ENCODE measurements around the gene CYGB. TPM values are rescaled to one million over a fixed set of nuclear protein-coding genes. Genes with fewer than 3 reads are reported as not detected.
"Not testable (repeated sequence)": the region's sequence is repeated elsewhere in the genome, so short reads cannot be mapped to it uniquely, and the experiment has no call there.

CYGB gene
- polyA plus RNA-seq, 1 donor, result 14.1 TPM

GRCh38 chr17:76521262-76521661 is 16.2 kb downstream of the CYGB start:
- no peaks in the 10 kb centered on the region for H3K36me3 ChIP-seq (ENCODE audit: control insufficient read depth, insufficient read depth, low read length)
- H3K27me3 ChIP-seq (ENCODE audit: control insufficient read depth, insufficient read depth, low read length), result no peaks in the 10 kb centered on the region
- H3K9me3 ChIP-seq (ENCODE audit: control insufficient read depth, low read depth, low read length), result no peaks in the 10 kb centered on the region
- 100% methylated on average over 2 of the region's 7 CpGs for WGBS (ENCODE audit: insufficient coverage, low lambda C conversion rate)
- H3K4me3 ChIP-seq (ENCODE audit: low read length), result no peak overlapping the region
- H3K27ac ChIP-seq (ENCODE audit: low read length), result no peak overlapping the region
- DNase-seq, result no peak
- peaks cover 15% of the 10 kb centered on the region for H3K4me1 ChIP-seq (ENCODE audit: control insufficient read depth, insufficient read depth, low read length)

- H3K27ac ChIP-seq (ENCODE audit: low read length), result no peak overlapping the region
- H3K4me1 ChIP-seq (ENCODE audit: control insufficient read depth, insufficient read depth, low read length), result peaks cover 6% of the 10 kb centered on the region
- no peak for DNase-seq
- no peaks in the 10 kb centered on the region for H3K27me3 ChIP-seq (ENCODE audit: control insufficient read depth, insufficient read depth, low read length)
- no peaks in the 10 kb centered on the region for H3K9me3 ChIP-seq (ENCODE audit: control insufficient read depth, low read depth, low read length)
- H3K36me3 ChIP-seq (ENCODE audit: control insufficient read depth, insufficient read depth, low read length), result no peaks in the 10 kb centered on the region
- 86% methylated on average over 4 of the region's 15 CpGs for WGBS (ENCODE audit: insufficient coverage, low lambda C conversion rate)
- H3K4me3 ChIP-seq (ENCODE audit: low read length), result no peak overlapping the region
These were observed 18.2 kb downstream of the CYGB start for GRCh38 chr17:76519048-76519966.

- no peaks in the 10 kb centered on the region for H3K27me3 ChIP-seq (ENCODE audit: control insufficient read depth, insufficient read depth, low read length)
- no peaks in the 10 kb centered on the region for H3K9me3 ChIP-seq (ENCODE audit: control insufficient read depth, low read depth, low read length)
- H3K4me1 ChIP-seq (ENCODE audit: control insufficient read depth, insufficient read depth, low read length), result no peaks in the 10 kb centered on the region
- WGBS (ENCODE audit: insufficient coverage, low lambda C conversion rate), result no CpG with 5 or more reads among the region's 11 CpGs
- no peak overlapping the region for H3K27ac ChIP-seq (ENCODE audit: low read length)
- no peak for DNase-seq
- no peak overlapping the region for H3K4me3 ChIP-seq (ENCODE audit: low read length)
- H3K36me3 ChIP-seq (ENCODE audit: control insufficient read depth, insufficient read depth, low read length), result no peaks in the 10 kb centered on the region
These were observed 19.9 kb downstream of the CYGB start for GRCh38 chr17:76517638-76518038.

- Histone ChIP-seq H3K9me3 (ENCODE audit: control insufficient read depth, low read depth, low read length) (no peaks in the 10 kb centered on the region), H3K36me3 (ENCODE audit: control insufficient read depth, insufficient read depth, low read length) (no peaks in the 10 kb centered on the region), H3K4me1 (ENCODE audit: control insufficient read depth, insufficient read depth, low read length) (no peaks in the 10 kb centered on the region), H3K4me3 (ENCODE audit: low read length) (no peak overlapping the region), H3K27me3 (ENCODE audit: control insufficient read depth, insufficient read depth, low read length) (no peaks in the 10 kb centered on the region), H3K27ac (ENCODE audit: low read length) (peak overlapping the region; percentile 46)
- DNase-seq, result peak in 1 of 2 donors; percentile 47
- WGBS (ENCODE audit: insufficient coverage, low lambda C conversion rate), result no CpG with 5 or more reads among the region's 22 CpGs
These were observed 22.1 kb downstream of the CYGB start for GRCh38 chr17:76515274-76515949.

GRCh38 chr17:76514355-76514754 is 23.2 kb downstream of the CYGB start:
- H3K4me3 ChIP-seq (ENCODE audit: low read length); H3K27ac ChIP-seq (ENCODE audit: low read length); H3K36me3 ChIP-seq (ENCODE audit: control insufficient read depth, insufficient read depth, low read length): not testable (repeated sequence)

GRCh38 chr17:76513306-76513692 is 24.2 kb downstream of the CYGB start:
- Histone ChIP-seq H3K27ac (ENCODE audit: low read length) (no peak overlapping the region), H3K4me3 (ENCODE audit: low read length) (no peak overlapping the region), H3K4me1 (ENCODE audit: control insufficient read depth, insufficient read depth, low read length) (no peaks in the 10 kb centered on the region), H3K27me3 (ENCODE audit: control insufficient read depth, insufficient read depth, low read length) (no peaks in the 10 kb centered on the region), H3K36me3 (ENCODE audit: control insufficient read depth, insufficient read depth, low read length) (no peaks in the 10 kb centered on the region), H3K9me3 (ENCODE audit: control insufficient read depth, low read depth, low read length) (no peaks in the 10 kb centered on the region)
- WGBS (ENCODE audit: insufficient coverage, low lambda C conversion rate), result no CpG with 5 or more reads among the region's 6 CpGs
- no peak for DNase-seq

More at GRCh38 chr17:76514355-76514754, 23.2 kb downstream of the CYGB start:
- DNase-seq; H3K4me1 ChIP-seq (ENCODE audit: control insufficient read depth, insufficient read depth, low read length); H3K9me3 ChIP-seq (ENCODE audit: control insufficient read depth, low read depth, low read length); H3K27me3 ChIP-seq (ENCODE audit: control insufficient read depth, insufficient read depth, low read length): not testable (repeated sequence)
- no CpG with 5 or more reads among the region's 6 CpGs for WGBS (ENCODE audit: insufficient coverage, low lambda C conversion rate)

- Histone ChIP-seq H3K27me3 (ENCODE audit: control insufficient read depth, insufficient read depth, low read length) (no peaks in the 10 kb centered on the region), H3K4me1 (ENCODE audit: control insufficient read depth, insufficient read depth, low read length) (no peaks in the 10 kb centered on the region), H3K27ac (ENCODE audit: low read length) (no peak overlapping the region), H3K36me3 (ENCODE audit: control insufficient read depth, insufficient read depth, low read length) (no peaks in the 10 kb centered on the region), H3K9me3 (ENCODE audit: control insufficient read depth, low read depth, low read length) (no peaks in the 10 kb centered on the region), H3K4me3 (ENCODE audit: low read length) (no peak overlapping the region)
- DNase-seq, result no peak
- WGBS (ENCODE audit: insufficient coverage, low lambda C conversion rate), result no CpG with 5 or more reads among the region's 22 CpGs
These were observed 24.9 kb downstream of the CYGB start for GRCh38 chr17:76512366-76513305.

GRCh38 chr17:76511668-76512365 is 25.7 kb downstream of the CYGB start:
- Histone ChIP-seq H3K27ac (ENCODE audit: low read length) (no peak overlapping the region), H3K27me3 (ENCODE audit: control insufficient read depth, insufficient read depth, low read length) (no peaks in the 10 kb centered on the region), H3K4me3 (ENCODE audit: low read length) (no peak overlapping the region), H3K9me3 (ENCODE audit: control insufficient read depth, low read depth, low read length) (no peaks in the 10 kb centered on the region), H3K4me1 (ENCODE audit: control insufficient read depth, insufficient read depth, low read length) (peaks cover 5% of the 10 kb centered on the region), H3K36me3 (ENCODE audit: control insufficient read depth, insufficient read depth, low read length) (no peaks in the 10 kb centered on the region)
- DNase-seq, result no peak
- WGBS (ENCODE audit: insufficient coverage, low lambda C conversion rate), result 67% methylated on average over 1 of the region's 13 CpGs

- no CpG with 5 or more reads among the region's 9 CpGs for WGBS (ENCODE audit: insufficient coverage, low lambda C conversion rate)
- Histone ChIP-seq H3K4me3 (ENCODE audit: low read length) (no peak overlapping the region), H3K4me1 (ENCODE audit: control insufficient read depth, insufficient read depth, low read length) (peaks cover 10% of the 10 kb centered on the region), H3K27ac (ENCODE audit: low read length) (no peak overlapping the region), H3K27me3 (ENCODE audit: control insufficient read depth, insufficient read depth, low read length) (no peaks in the 10 kb centered on the region), H3K9me3 (ENCODE audit: control insufficient read depth, low read depth, low read length) (no peaks in the 10 kb centered on the region), H3K36me3 (ENCODE audit: control insufficient read depth, insufficient read depth, low read length) (no peaks in the 10 kb centered on the region)
- no peak for DNase-seq
These were observed 26.7 kb downstream of the CYGB start for GRCh38 chr17:76510831-76511244.

Measured in large intestine (tissue), 3 donors.